SK-N-SH treated with all-trans-retinoic acid at 6 μM for 48 hours (cell line): ENCODE measurements around the gene STAT2.

Source experiments
- ATAC-seq: fragments of 200-7000 bp; cut with Tn5 transposase; 3 replicates; pipeline ENCODE4 v1.9.1; 2020; ENCODE audit warnings: mild to moderate bottlenecking, moderate library complexity
- ARNTL ChIP-seq: fragments of 450-650 bp; formaldehyde crosslinking; IDR thresholded peaks from 2 replicates; pipeline ENCODE4 v1.5.0; 2020; ENCODE audit warnings: low read depth, mild to moderate bottlenecking, moderate library complexity, borderline replicate concordance
- BACH2 ChIP-seq: fragments of 250-450 bp; sonication (Bioruptor Pico); IDR thresholded peaks from 2 replicates; pipeline ENCODE4 v1.9.0; 2021; ENCODE audit warnings: mild to moderate bottlenecking, borderline replicate concordance
- CREB5 ChIP-seq: fragments of 250-450 bp; sonication (Bioruptor Pico); IDR thresholded peaks from 2 replicates; pipeline ENCODE4 v1.5.1; 2020; ENCODE audit warnings: low read depth, mild to moderate bottlenecking, moderate library complexity
- CSDC2 ChIP-seq: fragments of 250-450 bp; sonication (Bioruptor Pico); IDR thresholded peaks from 2 replicates; pipeline ENCODE4 v1.5.0; 2020; ENCODE audit warnings: mild to moderate bottlenecking, moderate library complexity
- CSRNP3 ChIP-seq: fragments of 250-450 bp; sonication (Bioruptor Pico); IDR thresholded peaks from 2 replicates; pipeline ENCODE4 v1.5.1; 2021; ENCODE audit warnings: mild to moderate bottlenecking, moderate library complexity
- ESRRG ChIP-seq: fragments of 250-450 bp; sonication (Bioruptor Pico); IDR thresholded peaks from 2 replicates; pipeline ENCODE4 v1.6.1; 2021; ENCODE audit warnings: mild to moderate bottlenecking
- ISL1 ChIP-seq: fragments of 250-450 bp; sonication (Bioruptor Pico); IDR thresholded peaks from 2 replicates; pipeline ENCODE4 v2.1.2; 2022; ENCODE audit warnings: mild to moderate bottlenecking, moderate library complexity
- OSR1 ChIP-seq: fragments of 250-450 bp; sonication (Bioruptor Pico); IDR thresholded peaks from 2 replicates; pipeline ENCODE4 v1.8.0; 2022; ENCODE audit warnings: moderate library complexity, mild to moderate bottlenecking, inconsistent platforms
- PATZ1 ChIP-seq: fragments of 250-450 bp; sonication (Bioruptor Pico); IDR thresholded peaks from 2 replicates; pipeline ENCODE4 v1.8.0; 2020; ENCODE audit warnings: mild to moderate bottlenecking, moderate library complexity, borderline replicate concordance
- POU6F1 ChIP-seq: fragments of 250-450 bp; sonication (Bioruptor Pico); IDR thresholded peaks from 2 replicates; pipeline ENCODE4 v1.8.0; 2021; ENCODE audit warnings: low read depth, mild to moderate bottlenecking, moderate library complexity, borderline replicate concordance
- PPARA ChIP-seq: fragments of 250-450 bp; sonication (Bioruptor Pico); IDR thresholded peaks from 2 replicates; pipeline ENCODE4 v1.5.0; 2020; ENCODE audit warnings: mild to moderate bottlenecking, borderline replicate concordance
- RARB ChIP-seq: fragments of 250-450 bp; sonication (Bioruptor Pico); IDR thresholded peaks from 2 replicates; pipeline ENCODE4 v1.8.0; 2021; ENCODE audit warnings: mild to moderate bottlenecking, moderate library complexity
- SNAI2 ChIP-seq: fragments of 250-450 bp; sonication (Bioruptor Pico); IDR thresholded peaks from 2 replicates; pipeline ENCODE4 v1.5.0; 2020; ENCODE audit warnings: mild to moderate bottlenecking, moderate library complexity
- TCF4 ChIP-seq: fragments of 250-450 bp; sonication (Bioruptor Pico); IDR thresholded peaks from 2 replicates; pipeline ENCODE4 v1.8.0; 2021; ENCODE audit warnings: mild to moderate bottlenecking, moderate library complexity, borderline replicate concordance
- TOX ChIP-seq: fragments of 250-450 bp; sonication (Bioruptor Pico); IDR thresholded peaks from 2 replicates; pipeline ENCODE4 v1.8.0; 2021; ENCODE audit warnings: mild to moderate bottlenecking, moderate library complexity, borderline replicate concordance
- TSHZ2 ChIP-seq: fragments of 250-450 bp; sonication (Bioruptor Pico); IDR thresholded peaks from 2 replicates; pipeline ENCODE4 v1.5.0; 2020; ENCODE audit warnings: mild to moderate bottlenecking, moderate library complexity
- ZC3H10 ChIP-seq: fragments of 250-450 bp; sonication (Bioruptor Pico); IDR thresholded peaks from 2 replicates; pipeline ENCODE4 v1.5.1; 2021; ENCODE audit warnings: mild to moderate bottlenecking, moderate library complexity
- ZFP3 ChIP-seq: fragments of 250-450 bp; sonication (Bioruptor Pico); IDR thresholded peaks from 2 replicates; pipeline ENCODE4 v1.5.0; 2020; ENCODE audit warnings: mild to moderate bottlenecking, moderate library complexity
- ZFP30 ChIP-seq: fragments of 450-650 bp; formaldehyde crosslinking; IDR thresholded peaks from 2 replicates; pipeline ENCODE4 v1.5.0; 2022; ENCODE audit warnings: mild to moderate bottlenecking, moderate library complexity
- ZNF70 ChIP-seq: fragments of 450-650 bp; formaldehyde crosslinking; IDR thresholded peaks from 2 replicates; pipeline ENCODE4 v1.5.0; 2020; ENCODE audit warnings: mild to moderate bottlenecking, moderate library complexity
- ZNF8 ChIP-seq: fragments of 450-650 bp; formaldehyde crosslinking; IDR thresholded peaks from 2 replicates; pipeline ENCODE4 v1.5.0; 2020; ENCODE audit warnings: mild to moderate bottlenecking, moderate library complexity

The STAT2 gene

GRCh38 chr12:56307221-56307965 lies 52.5 kb downstream of the STAT2 start (continued):
- no peak for TF ChIP-seq CREB5
- no peak for TF ChIP-seq ZFP30 (CRISPR knock-in tag)
- TF ChIP-seq OSR1 (CRISPR knock-in tag), result no peak
- no peak for TF ChIP-seq ZNF8 (CRISPR knock-in tag)
- TF ChIP-seq RARB (CRISPR knock-in tag), result no peak
- TF ChIP-seq BACH2, result no peak
- no peak for TF ChIP-seq TCF4 (CRISPR knock-in tag)
- TF ChIP-seq CSDC2, result no peak
- no peak for TF ChIP-seq ARNTL (CRISPR knock-in tag)

GRCh38 chr12:56304872-56305590 lies 54.9 kb downstream of the STAT2 start:
- no peak for ATAC-seq
- TF ChIP-seq TCF4 (CRISPR knock-in tag) (no peak), OSR1 (CRISPR knock-in tag) (no peak), SNAI2 (CRISPR knock-in tag) (no peak), CSDC2 (no peak), BACH2 (no peak), PATZ1 (CRISPR knock-in tag) (no peak), ISL1 (no peak), ZNF70 (CRISPR knock-in tag) (no peak), ARNTL (CRISPR knock-in tag) (no peak), CREB5 (no peak), CSRNP3 (CRISPR knock-in tag) (no peak), ZFP30 (CRISPR knock-in tag) (no peak), ESRRG (CRISPR knock-in tag) (no peak), POU6F1 (CRISPR knock-in tag) (no peak), ZC3H10 (CRISPR knock-in tag) (no peak), TSHZ2 (CRISPR knock-in tag) (no peak), PPARA (CRISPR knock-in tag) (no peak), TOX (CRISPR knock-in tag) (no peak), RARB (CRISPR knock-in tag) (no peak), ZFP3 (no peak)
